BLaER1 (cell line): ENCODE results near the gene DDX10.
"Not testable (repeated sequence)": the region's sequence is repeated elsewhere in the genome, so short reads cannot be mapped to it uniquely, and the experiment has no call there.

Experiments
- H3K27ac ChIP-seq: shearing (Covaris generic); formaldehyde crosslinking; 2 replicates; pipeline ENCODE4 v1.8.1; 2022
- H3K27me3 ChIP-seq: shearing (Covaris generic); formaldehyde crosslinking; 2 replicates; pipeline ENCODE4 v1.8.1; 2022
- H3K36me3 ChIP-seq: shearing (Covaris generic); formaldehyde crosslinking; 2 replicates; pipeline ENCODE4 v1.8.1; 2022
- H3K4me1 ChIP-seq: shearing (Covaris generic); formaldehyde crosslinking; 2 replicates; pipeline ENCODE4 v1.8.1; 2022
- H3K4me2 ChIP-seq: shearing (Covaris generic); formaldehyde crosslinking; 2 replicates; pipeline ENCODE4 v1.8.1; 2022
- H3K4me3 ChIP-seq: shearing (Covaris generic); formaldehyde crosslinking; 2 replicates; pipeline ENCODE4 v1.8.1; 2022
- H3K9ac ChIP-seq: shearing (Covaris generic); formaldehyde crosslinking; 2 replicates; pipeline ENCODE4 v1.8.1; 2022
- H3K9me3 ChIP-seq: shearing (Covaris generic); formaldehyde crosslinking; 2 replicates; pipeline ENCODE4 v1.8.1; 2022
- H4K20me1 ChIP-seq: shearing (Covaris generic); formaldehyde crosslinking; 2 replicates; pipeline ENCODE4 v1.8.1; 2022
- Cebpa-rat ChIP-seq: shearing (Covaris generic); IDR thresholded peaks from 2 replicates; pipeline ENCODE4 v1.8.1; 2022

DDX10 gene

GRCh38 chr11:108648528-108648885 is 16.4 kb upstream of the DDX10 start:
- no peak for TF ChIP-seq Cebpa-rat
- no peaks in the 10 kb centered on the region for H3K9me3 ChIP-seq
- no peaks in the 10 kb centered on the region for H3K4me1 ChIP-seq
- no peaks in the 10 kb centered on the region for H3K27me3 ChIP-seq
- no peaks in the 10 kb centered on the region for H4K20me1 ChIP-seq
- no peak overlapping the region for H3K27ac ChIP-seq
- no peak overlapping the region for H3K4me3 ChIP-seq
- H3K4me2 ChIP-seq: no peak overlapping the region
- no peak overlapping the region for H3K9ac ChIP-seq
- no peaks in the 10 kb centered on the region for H3K36me3 ChIP-seq

DNA sequence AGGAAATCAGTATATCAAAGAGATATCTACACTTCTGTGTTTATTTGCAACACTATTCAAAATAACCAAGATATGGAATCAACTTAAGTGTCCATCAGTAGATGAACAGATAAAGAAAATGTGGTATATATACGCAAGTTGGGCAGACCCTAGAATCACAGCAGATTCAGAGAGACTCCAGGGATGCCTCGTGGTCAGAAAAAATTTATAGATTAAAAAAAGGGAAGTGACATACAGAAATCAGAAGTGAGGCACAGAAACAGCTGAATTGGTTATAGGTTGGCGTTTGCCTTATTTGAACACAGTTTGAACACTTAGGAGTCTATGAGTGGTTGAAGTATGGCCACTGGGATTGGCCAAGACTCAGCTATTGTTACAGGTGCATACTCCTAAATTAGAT is 10.8 kb upstream of the DDX10 start:
- not testable (repeated sequence) for H3K9ac ChIP-seq, H3K9me3 ChIP-seq, H3K27ac ChIP-seq, H3K27me3 ChIP-seq, H3K4me3 ChIP-seq, H3K36me3 ChIP-seq, H3K4me2 ChIP-seq, H4K20me1 ChIP-seq, H3K4me1 ChIP-seq

DNA sequence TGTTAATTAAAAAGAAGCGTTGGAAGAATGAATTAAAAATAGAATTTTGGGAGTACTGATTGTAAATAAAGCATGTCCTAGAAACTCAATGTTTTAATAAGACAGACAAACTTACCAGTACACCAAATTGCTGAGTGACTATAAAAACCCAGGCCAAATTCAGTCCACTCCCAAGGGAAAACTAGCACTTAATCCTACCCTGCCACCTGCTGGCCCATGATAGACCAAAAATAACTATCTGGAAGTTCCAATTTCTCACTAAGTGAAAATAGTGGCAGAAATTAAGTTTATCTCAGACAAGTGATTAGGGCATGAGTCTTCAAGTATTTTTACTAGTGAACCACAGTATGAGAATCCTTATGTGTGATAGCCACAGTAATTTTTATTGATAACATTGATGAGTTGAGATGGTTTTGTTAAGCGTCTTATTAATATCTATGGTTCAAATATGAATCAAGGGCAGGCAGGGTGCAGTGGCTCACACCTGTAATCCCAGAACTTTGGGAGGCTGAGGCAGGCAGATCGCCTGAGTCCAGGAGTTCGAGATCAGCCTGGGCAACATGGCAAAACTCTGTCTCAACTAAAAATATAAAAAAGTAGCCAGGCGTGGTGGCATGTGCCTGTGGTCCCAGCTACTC is 9.8 kb upstream of the DDX10 start:
- H4K20me1 ChIP-seq: no peaks in the 10 kb centered on the region
- H3K4me3 ChIP-seq: no peak overlapping the region
- H3K27ac ChIP-seq: no peak overlapping the region
- H3K4me2 ChIP-seq: no peak overlapping the region
- H3K36me3 ChIP-seq: no peaks in the 10 kb centered on the region
- H3K27me3 ChIP-seq: no peaks in the 10 kb centered on the region
- TF ChIP-seq Cebpa-rat: no peak
- peaks cover 5% of the 10 kb centered on the region; the same call in 1 of the 2 replicates for H3K4me1 ChIP-seq
- no peaks in the 10 kb centered on the region for H3K9me3 ChIP-seq
- peak overlapping the region; percentile 28; the same call in 1 of the 2 replicates for H3K9ac ChIP-seq

- Histone ChIP-seq H3K27me3 (no peaks in the 10 kb centered on the region), H3K4me2 (no peak overlapping the region), H3K4me3 (no peak overlapping the region), H3K27ac (no peak overlapping the region), H4K20me1 (peaks cover 21% of the 10 kb centered on the region), H3K9me3 (no peaks in the 10 kb centered on the region), H3K9ac (no peak overlapping the region), H3K36me3 (peaks cover 14% of the 10 kb centered on the region), H3K4me1 (peaks cover 26% of the 10 kb centered on the region)
- TF ChIP-seq Cebpa-rat: no peak
These were observed 2.2 kb upstream of the DDX10 start for GRCh38 chr11:108662700-108663099.

GRCh38 chr11:108663154-108663877 is 1.6 kb upstream of the DDX10 start:
- H3K4me2 ChIP-seq: no peak overlapping the region
- no peak for TF ChIP-seq Cebpa-rat

GRCh38 chr11:108666373-108666772 is 1.5 kb downstream of the DDX10 start:
- no peaks in the 10 kb centered on the region for H3K27me3 ChIP-seq
- H3K4me1 ChIP-seq: peaks cover 33% of the 10 kb centered on the region
- peak overlapping the region; percentile 95 for H3K4me2 ChIP-seq
- H4K20me1 ChIP-seq: peaks cover 58% of the 10 kb centered on the region
- H3K4me3 ChIP-seq: peak overlapping the region; percentile 95; the same call in 1 of the 2 replicates
- TF ChIP-seq Cebpa-rat: no peak
- H3K36me3 ChIP-seq: peaks cover 46% of the 10 kb centered on the region
- H3K27ac ChIP-seq: no peak overlapping the region
- H3K9me3 ChIP-seq: peaks cover 10% of the 10 kb centered on the region
- H3K9ac ChIP-seq: 0 out of 2 replicates have a peak overlapping the region, but pooled peaks have one; percentile 90

More at GRCh38 chr11:108663154-108663877, 1.6 kb upstream of the DDX10 start:
- no peaks in the 10 kb centered on the region for H3K27me3 ChIP-seq
- H3K9ac ChIP-seq: no peak overlapping the region
- peaks cover 27% of the 10 kb centered on the region for H4K20me1 ChIP-seq
- no peaks in the 10 kb centered on the region for H3K9me3 ChIP-seq
- H3K4me3 ChIP-seq: no peak overlapping the region
- no peak overlapping the region for H3K27ac ChIP-seq
- peaks cover 32% of the 10 kb centered on the region for H3K4me1 ChIP-seq
- H3K36me3 ChIP-seq: peaks cover 20% of the 10 kb centered on the region

GRCh38 chr11:108669286-108669685 is 4.4 kb downstream of the DDX10 start:
- TF ChIP-seq Cebpa-rat: no peak
- H3K27me3 ChIP-seq: no peaks in the 10 kb centered on the region
- H3K9ac ChIP-seq: no peak overlapping the region
- peaks cover 87% of the 10 kb centered on the region for H4K20me1 ChIP-seq
- H3K27ac ChIP-seq: no peak overlapping the region
- H3K4me1 ChIP-seq: peaks cover 44% of the 10 kb centered on the region
- H3K4me2 ChIP-seq: no peak overlapping the region
- H3K9me3 ChIP-seq: peaks cover 10% of the 10 kb centered on the region
- no peak overlapping the region for H3K4me3 ChIP-seq
- peaks cover 54% of the 10 kb centered on the region for H3K36me3 ChIP-seq

- Histone ChIP-seq H3K4me1 (peaks cover 41% of the 10 kb centered on the region), H3K27ac (no peak overlapping the region), H3K4me3 (no peak overlapping the region), H4K20me1 (peaks cover 91% of the 10 kb centered on the region), H3K9ac (no peak overlapping the region), H3K36me3 (peaks cover 58% of the 10 kb centered on the region), H3K4me2 (no peak overlapping the region), H3K9me3 (peaks cover 10% of the 10 kb centered on the region), H3K27me3 (no peaks in the 10 kb centered on the region)
- no peak for TF ChIP-seq Cebpa-rat
These were observed 4.8 kb downstream of the DDX10 start for GRCh38 chr11:108669711-108670110.

- Histone ChIP-seq H3K27me3 (no peaks in the 10 kb centered on the region), H3K4me2 (no peak overlapping the region), H4K20me1 (peaks cover 98% of the 10 kb centered on the region), H3K4me1 (peaks cover 41% of the 10 kb centered on the region), H3K27ac (no peak overlapping the region), H3K9me3 (peaks cover 10% of the 10 kb centered on the region), H3K36me3 (peaks cover 65% of the 10 kb centered on the region), H3K9ac (no peak overlapping the region), H3K4me3 (no peak overlapping the region)
- TF ChIP-seq Cebpa-rat: no peak
These were observed 5.6 kb downstream of the DDX10 start for GRCh38 chr11:108670451-108670850.

DNA sequence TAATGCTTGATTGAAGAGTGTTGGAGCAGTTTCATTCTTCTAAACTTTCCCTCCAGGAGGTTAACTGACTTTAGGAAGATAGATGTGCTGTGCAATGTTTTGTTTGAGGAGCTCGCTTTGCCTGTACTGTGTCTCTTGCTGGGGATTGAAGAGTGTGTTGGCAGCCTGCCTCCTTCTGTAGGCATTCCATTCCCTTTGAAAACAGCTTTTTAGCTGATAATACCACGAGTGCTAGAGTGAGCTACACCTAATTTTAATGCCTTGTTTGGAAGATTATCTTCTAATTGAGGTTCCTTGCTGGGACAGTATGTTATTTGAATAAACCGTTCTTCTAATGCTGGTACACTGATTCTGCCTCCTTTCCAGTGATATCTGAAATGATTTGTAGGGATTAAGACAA is 7.2 kb downstream of the DDX10 start:
- Histone ChIP-seq H3K4me1 (peaks cover 26% of the 10 kb centered on the region), H3K4me2 (0 out of 2 replicates have a peak overlapping the region, but pooled peaks have one; percentile 2), H3K4me3 (no peak overlapping the region), H3K27me3 (no peaks in the 10 kb centered on the region), H3K9ac (no peak overlapping the region), H3K27ac (no peak overlapping the region), H3K9me3 (peaks cover 10% of the 10 kb centered on the region), H3K36me3 (peaks cover 74% of the 10 kb centered on the region), H4K20me1 (peaks cover 84% of the 10 kb centered on the region)
- TF ChIP-seq Cebpa-rat: no peak
